ENCODE data around the gene LRRC4. TPM values are rescaled to one million over a fixed set of nuclear protein-coding genes. Genes with fewer than 3 reads are reported as not detected.

The LRRC4 gene
- total RNA-seq, 2 experiments from 2014 or later = not detected

- Mint-ChIP-seq H3K4me3 (no peak overlapping the region), H3K4me1 (ENCODE audit: low read depth) (peaks cover 7% of the 10 kb centered on the region), H3K36me3 (ENCODE audit: low read depth) (peaks cover 13% of the 10 kb centered on the region), H3K27me3 (no peaks in the 10 kb centered on the region), H3K27ac (no peak overlapping the region), H3K9me3 (no peaks in the 10 kb centered on the region)
- intact Hi-C loops (cut with micrococcal nuclease) = loop anchor here (10.0 kb wide), 1 partner anchor 313 kb away; no protein-coding TSS in a partner anchor
- DNase-seq = no peak
- POLR2A ChIA-PET = no interaction called here
- no peak for ATAC-seq
- TF ChIP-seq CTCF (IDR thresholded peaks at IDR 0.05) = no peak
- CTCF ChIA-PET = interaction anchor here (1.6 kb wide), 1 partner anchor 9 kb away, joined by 3 read pairs; no protein-coding TSS in a partner anchor
Observed at GRCh38 chr7:128027485-128027980, 3.7 kb downstream of the LRRC4 start.

GRCh38 chr7:128026551-128026950 lies 4.7 kb downstream of the LRRC4 start:
- ATAC-seq = no peak
- Mint-ChIP-seq H3K4me1 (ENCODE audit: low read depth) (peaks cover 7% of the 10 kb centered on the region), H3K27ac (no peak overlapping the region), H3K9me3 (no peaks in the 10 kb centered on the region), H3K27me3 (no peaks in the 10 kb centered on the region), H3K4me3 (no peak overlapping the region), H3K36me3 (ENCODE audit: low read depth) (peaks cover 15% of the 10 kb centered on the region)
- DNase-seq = no peak
- ChIA-PET POLR2A (interaction anchor here (0.6 kb wide), 2 partner anchors 8 to 85 kb away, joined by 4 read pairs; no protein-coding TSS in a partner anchor), CTCF (interaction anchor here (1.6 kb wide), 1 partner anchor 9 kb away, joined by 3 read pairs; no protein-coding TSS in a partner anchor)
- intact Hi-C loops (cut with micrococcal nuclease) = loop anchor here (10.0 kb wide), 1 partner anchor 312 kb away; no protein-coding TSS in a partner anchor
- TF ChIP-seq CTCF (IDR thresholded peaks at IDR 0.05) = no peak

GRCh38 chr7:128025819-128026218 lies 5.4 kb downstream of the LRRC4 start:
- DNase-seq (no peak), ATAC-seq (no peak)
- Mint-ChIP-seq H3K4me3 (no peak overlapping the region), H3K27me3 (no peaks in the 10 kb centered on the region), H3K36me3 (ENCODE audit: low read depth) (peaks cover 22% of the 10 kb centered on the region), H3K9me3 (no peaks in the 10 kb centered on the region), H3K27ac (no peak overlapping the region), H3K4me1 (ENCODE audit: low read depth) (peaks cover 7% of the 10 kb centered on the region)
- intact Hi-C loops (cut with micrococcal nuclease) = loop anchor here (10.0 kb wide), 1 partner anchor 311 kb away; no protein-coding TSS in a partner anchor
- TF ChIP-seq CTCF (IDR thresholded peaks at IDR 0.05) = no peak
- POLR2A ChIA-PET = interaction anchor here (0.6 to 0.7 kb wide), 2 partner anchors 8 to 21 kb away, joined by 3 to 4 read pairs; no protein-coding TSS in a partner anchor
- CTCF ChIA-PET = interaction anchor here (1.4 kb wide), 1 partner anchor 317 kb away, joined by 4 read pairs; no protein-coding TSS in a partner anchor

- ATAC-seq = no peak
- H3K4me1 Mint-ChIP-seq (ENCODE audit: low read depth) = peaks cover 3% of the 10 kb centered on the region
- H3K4me3 Mint-ChIP-seq = no peak overlapping the region
- TF ChIP-seq CTCF (IDR thresholded peaks at IDR 0.05) = no peak
- no peak overlapping the region for H3K27ac Mint-ChIP-seq
- ChIA-PET CTCF (interaction anchor here (1.0 to 1.4 kb wide), 3 partner anchors 9 to 511 kb away, joined by 3 to 5 read pairs (median 4); no protein-coding TSS in a partner anchor), POLR2A (interaction anchor here (0.7 kb wide), 1 partner anchor 21 kb away, joined by 3 read pairs; no protein-coding TSS in a partner anchor)
- no peak for DNase-seq
- intact Hi-C loops (cut with micrococcal nuclease) = loop anchor here (10.0 kb wide), 1 partner anchor 311 kb away; no protein-coding TSS in a partner anchor
- H3K27me3 Mint-ChIP-seq = no peaks in the 10 kb centered on the region
- peaks cover 24% of the 10 kb centered on the region for H3K36me3 Mint-ChIP-seq (ENCODE audit: low read depth)
- H3K9me3 Mint-ChIP-seq = no peaks in the 10 kb centered on the region
Observed at GRCh38 chr7:128025380-128025779, 5.9 kb downstream of the LRRC4 start.

GRCh38 chr7:128024151-128024550 lies 7.1 kb downstream of the LRRC4 start:
- TF ChIP-seq CTCF (IDR thresholded peaks at IDR 0.05) = no peak
- H3K27ac Mint-ChIP-seq = no peak overlapping the region
- ATAC-seq (no peak), DNase-seq (no peak)
- H3K9me3 Mint-ChIP-seq = no peaks in the 10 kb centered on the region
- CTCF ChIA-PET = interaction anchor here (1.3 kb wide), 1 partner anchor 8 kb away, joined by 3 read pairs; no protein-coding TSS in a partner anchor
- intact Hi-C loops (cut with micrococcal nuclease) = loop anchor here (10.0 kb wide), 1 partner anchor 309 kb away; no protein-coding TSS in a partner anchor
- POLR2A ChIA-PET = no interaction called here
- H3K4me3 Mint-ChIP-seq = no peak overlapping the region
- no peaks in the 10 kb centered on the region for H3K27me3 Mint-ChIP-seq
- H3K4me1 Mint-ChIP-seq (ENCODE audit: low read depth) = no peaks in the 10 kb centered on the region
- H3K36me3 Mint-ChIP-seq (ENCODE audit: low read depth) = peaks cover 24% of the 10 kb centered on the region
